Esophagus (tissue), 2 donors: ENCODE results near the gene ARHGEF16. TPM values are rescaled to one million over a fixed set of nuclear protein-coding genes. Genes with fewer than 3 reads are reported as not detected.

Experiments
- H3K27ac ChIP-seq, 2 donors: one replicate each; pipeline ENCODE4 v1.5.1; 2013; ENCODE audit warnings: low read depth in 2 of 2, mild to moderate bottlenecking in 2 of 2, inconsistent platforms in 1 of 2, low read length in 1 of 2, moderate library complexity in 1 of 2
- H3K27me3 ChIP-seq, 2 donors: one replicate each; pipeline ENCODE4 v1.6.1; 2013; ENCODE audit warnings: low read length in 2 of 2, control low read depth in 1 of 2, mild to moderate bottlenecking in 1 of 2; ENCODE audit not compliant: insufficient read depth in 2 of 2, control insufficient read depth in 1 of 2
- H3K36me3 ChIP-seq, 2 donors: one replicate each; pipeline ENCODE4 v1.6.1; 2013; ENCODE audit warnings: low read length in 1 of 2; ENCODE audit not compliant: control insufficient read depth in 2 of 2, insufficient read depth in 2 of 2
- H3K4me1 ChIP-seq, 2 donors: one replicate each; pipeline ENCODE4 v1.6.1; 2013; ENCODE audit warnings: low read length in 1 of 2; ENCODE audit not compliant: control insufficient read depth in 2 of 2, insufficient read depth in 2 of 2
- H3K4me3 ChIP-seq, 2 donors: one replicate each; pipeline ENCODE4 v1.5.1; 2013; ENCODE audit warnings: low read length in 2 of 2, mild to moderate bottlenecking in 2 of 2, low read depth in 1 of 2, moderate library complexity in 1 of 2
- H3K9me3 ChIP-seq, 2 donors: one replicate each; pipeline ENCODE4 v1.6.1; 2013; ENCODE audit warnings: mild to moderate bottlenecking in 2 of 2, low read depth in 1 of 2, low read length in 1 of 2, moderate library complexity in 1 of 2; ENCODE audit not compliant: control insufficient read depth in 2 of 2, insufficient read depth in 1 of 2
- WGBS, 2 donors: extraction: QIAGEN DNeasy Blood & Tissue Kit; methylation state at CpG; one replicate each; pipeline ENCODE4 v1.1.7; 2013; 5-methylcytosine and 5-hydroxymethylcytosine counted together
- polyA plus RNA-seq, 2 donors: library from polyadenylated mRNA; stranded (reverse); fragments of 200-250 nt; gene quantifications; one replicate each; pipeline ENCODE4 v1.2.3, GENCODE V29; 2013
- donor health status: healthy with polysubstance abuse.
- donor health status: Bipolar disorder and iron deficiency.

The ARHGEF16 gene
- polyA plus RNA-seq, 2 donors = 14.2 to 20.6 TPM

GRCh38 chr1:3485016-3485415 lies 30.6 kb downstream of the ARHGEF16 start:
- WGBS, 2 donors = 88 to 92% methylated on average over 14 of the region's 14 CpGs
- Histone ChIP-seq H3K27ac (no peak overlapping the region), H3K4me1 (peaks cover 0 to 19% of the 10 kb centered on the region in 2 donors), H3K4me3 (no peak overlapping the region), H3K36me3 (no peaks in the 10 kb centered on the region), H3K27me3 (no peaks in the 10 kb centered on the region), H3K9me3 (peaks cover 0 to 2% of the 10 kb centered on the region in 2 donors)

DNA sequence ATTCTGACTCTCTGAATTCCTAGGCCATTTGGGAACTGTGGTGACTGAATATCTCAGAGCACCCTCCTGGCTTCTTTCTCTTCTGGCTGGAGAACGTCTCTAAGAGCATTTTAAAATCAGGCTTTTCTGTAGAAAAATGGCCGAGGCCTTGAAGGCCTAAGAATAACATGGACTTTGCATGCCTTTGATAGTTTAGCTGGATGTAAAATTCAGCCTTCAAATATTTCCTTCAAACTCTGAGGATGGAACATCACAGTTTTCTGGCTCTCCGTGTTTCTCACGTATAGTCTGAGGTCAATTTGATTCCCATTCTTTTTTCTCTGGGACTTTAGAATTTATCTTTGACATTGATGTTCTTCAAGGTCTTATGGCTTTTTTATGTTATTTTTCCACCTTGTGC lies 34.0 kb downstream of the ARHGEF16 start:
- peaks cover 0 to 3% of the 10 kb centered on the region in 2 donors for H3K36me3 ChIP-seq
- H3K9me3 ChIP-seq = peaks cover 0 to 5% of the 10 kb centered on the region in 2 donors
- peaks cover 0 to 10% of the 10 kb centered on the region in 2 donors for H3K4me1 ChIP-seq
- no peaks in the 10 kb centered on the region for H3K27me3 ChIP-seq
- 94 to 97% methylated on average over 4 of the region's 4 CpGs for WGBS, 2 donors
- no peak overlapping the region for H3K27ac ChIP-seq
- H3K4me3 ChIP-seq = no peak overlapping the region

GRCh38 chr1:3490046-3490745 lies 35.7 kb downstream of the ARHGEF16 start:
- Histone ChIP-seq H3K9me3 (peaks cover 0 to 5% of the 10 kb centered on the region in 2 donors), H3K27ac (no peak overlapping the region), H3K36me3 (peaks cover 0 to 8% of the 10 kb centered on the region in 2 donors), H3K27me3 (no peaks in the 10 kb centered on the region), H3K4me3 (no peak overlapping the region), H3K4me1 (peaks cover 0 to 14% of the 10 kb centered on the region in 2 donors)
- 90% methylated on average over 23 of the region's 23 CpGs for WGBS, 2 donors

DNA sequence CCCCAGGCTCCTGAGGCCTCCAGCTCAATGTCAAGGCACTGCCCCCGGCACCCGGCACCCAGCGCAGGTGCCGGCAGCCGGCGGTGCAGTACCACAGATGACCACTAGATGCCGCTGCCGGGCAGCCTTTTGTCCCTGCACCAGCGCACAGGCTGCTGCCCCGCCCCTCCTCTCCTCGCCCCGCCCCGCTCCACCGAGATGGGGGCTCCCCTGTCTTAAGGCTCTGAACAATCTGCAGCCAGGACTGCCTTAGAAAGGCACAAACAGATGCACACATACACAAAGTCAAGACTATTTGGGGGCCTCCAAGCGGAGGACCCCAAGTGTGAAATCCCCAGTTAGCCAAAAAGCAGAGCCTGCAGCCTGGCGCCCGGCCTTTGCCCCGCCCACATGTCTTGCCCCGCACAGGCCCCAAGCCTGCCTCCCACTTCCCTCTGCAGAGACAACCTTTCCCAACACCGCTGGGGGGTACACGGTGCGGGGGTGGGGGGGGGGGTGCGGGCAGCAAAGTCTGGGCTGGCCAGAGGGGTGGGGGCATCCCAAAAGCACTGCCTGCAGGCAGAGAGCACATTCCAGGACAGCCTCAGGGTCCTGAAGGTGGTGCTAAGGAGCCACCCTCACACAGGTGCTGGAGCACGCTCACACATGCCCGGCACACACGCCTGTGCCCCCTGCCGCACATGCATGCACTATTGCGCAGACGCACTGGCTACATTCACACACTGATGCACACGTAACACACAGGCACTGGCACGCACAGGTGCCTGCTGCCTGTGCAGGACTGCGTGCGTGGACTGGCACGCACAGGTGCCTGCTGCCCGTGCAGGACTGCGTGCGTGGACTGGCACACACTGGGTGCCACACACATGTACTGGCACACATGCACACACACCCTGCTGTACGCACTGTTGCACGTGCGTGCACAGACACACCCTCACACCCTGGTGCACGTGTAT lies 37.1 kb downstream of the ARHGEF16 start:
- Histone ChIP-seq H3K9me3 (peaks cover 0 to 5% of the 10 kb centered on the region in 2 donors), H3K27ac (no peak overlapping the region), H3K4me1 (peaks cover 0 to 14% of the 10 kb centered on the region in 2 donors), H3K36me3 (peaks cover 0 to 8% of the 10 kb centered on the region in 2 donors), H3K4me3 (no peak overlapping the region), H3K27me3 (no peaks in the 10 kb centered on the region)
- WGBS, 2 donors = 25 to 28% methylated on average over 41 of the region's 41 CpGs

DNA sequence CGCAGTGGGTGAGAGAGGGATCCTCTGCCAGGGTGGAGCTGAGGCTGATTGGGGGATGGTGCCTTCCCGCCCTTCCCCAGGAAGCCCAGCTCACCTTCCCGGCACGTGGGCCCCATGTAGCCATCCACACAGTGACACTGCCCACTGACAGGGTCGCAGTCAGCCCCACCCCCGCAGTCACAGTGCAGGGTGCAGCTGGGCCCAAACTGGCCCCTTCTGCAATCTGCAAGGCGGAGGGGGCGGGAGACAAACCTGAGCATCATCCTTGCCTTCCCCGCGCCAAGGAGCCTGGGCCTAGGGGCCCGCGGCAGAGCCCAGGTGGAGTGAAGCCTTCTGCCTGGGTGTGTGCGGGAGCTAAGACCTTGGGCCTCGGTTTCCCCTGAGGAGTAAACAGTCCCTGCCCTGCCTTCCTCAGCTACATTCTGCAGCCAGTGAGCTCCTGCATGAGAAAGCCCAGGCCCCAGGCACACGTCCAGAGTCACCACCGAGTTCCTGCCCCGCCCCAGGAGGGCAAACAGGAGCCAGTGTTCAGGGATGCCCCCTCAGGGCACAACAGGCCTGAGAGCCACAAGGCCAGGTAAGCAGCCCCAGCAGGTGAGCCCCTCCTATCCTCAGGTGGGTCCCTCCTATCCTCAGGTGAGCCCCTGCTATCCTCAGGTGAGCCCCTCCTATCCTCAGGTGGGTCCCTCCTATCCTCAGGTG lies 38.2 kb downstream of the ARHGEF16 start:
- H3K9me3 ChIP-seq = peaks cover 0 to 5% of the 10 kb centered on the region in 2 donors
- H3K27ac ChIP-seq = no peak overlapping the region
- H3K27me3 ChIP-seq = no peaks in the 10 kb centered on the region
- WGBS, 2 donors = 78 to 85% methylated on average over 17 of the region's 17 CpGs
- H3K4me3 ChIP-seq = no peak overlapping the region
- H3K4me1 ChIP-seq = peaks cover 0 to 14% of the 10 kb centered on the region in 2 donors
- peaks cover 0 to 9% of the 10 kb centered on the region in 2 donors for H3K36me3 ChIP-seq

DNA sequence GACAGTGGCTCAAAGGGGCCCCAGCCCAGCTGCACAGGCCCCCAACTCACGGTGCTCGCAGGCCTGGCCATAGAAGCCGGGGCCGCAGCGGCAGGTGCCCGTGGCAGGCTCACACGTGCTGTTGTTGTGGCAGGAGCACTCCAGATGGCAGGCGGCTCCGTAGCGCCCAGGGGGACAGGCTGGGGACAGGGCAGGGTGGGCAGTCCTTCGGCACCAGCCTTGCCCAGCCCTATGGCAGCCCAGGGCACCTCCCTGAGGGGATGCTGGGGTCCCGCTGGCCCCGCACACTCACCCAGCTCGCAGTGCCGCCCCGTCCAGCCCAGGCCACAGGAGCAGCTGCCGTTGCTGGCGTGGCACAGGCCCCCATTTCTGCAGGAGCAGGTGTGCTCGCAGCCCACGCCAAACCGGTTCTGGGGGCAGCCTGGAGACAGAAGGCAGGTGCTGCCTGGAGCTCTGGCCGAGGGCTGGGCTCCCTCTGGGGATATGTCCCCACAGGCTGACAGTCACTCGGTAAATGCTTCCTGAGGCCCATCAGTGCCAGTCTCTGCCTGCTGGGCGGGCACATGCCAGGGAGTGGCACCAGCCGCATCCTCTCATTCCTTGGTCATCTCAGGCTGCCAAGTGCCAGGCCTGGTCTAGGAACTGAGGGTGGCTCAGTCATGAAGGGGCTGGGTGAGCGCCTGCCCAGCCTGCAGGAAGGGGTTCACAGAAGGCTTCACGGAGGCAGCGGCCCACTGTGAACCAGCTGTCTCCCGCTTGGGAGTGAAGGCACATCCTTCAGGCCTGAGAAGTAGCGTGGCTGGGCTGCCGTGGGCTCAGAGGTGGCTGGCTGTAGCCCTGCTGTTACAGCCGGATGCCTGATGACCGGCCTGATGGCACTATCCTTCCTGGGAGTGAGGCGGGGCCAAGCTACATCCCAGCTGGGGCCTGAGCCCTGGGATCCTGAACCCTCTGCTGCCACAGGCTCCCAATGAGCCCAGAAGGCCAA lies 40.1 kb downstream of the ARHGEF16 start:
- WGBS, 2 donors = 76 to 79% methylated on average over 34 of the region's 34 CpGs
- Histone ChIP-seq H3K36me3 (peaks cover 0 to 12% of the 10 kb centered on the region in 2 donors), H3K9me3 (peaks cover 0 to 3% of the 10 kb centered on the region in 2 donors)

GRCh38 chr1:3495776-3496745 lies 41.6 kb downstream of the ARHGEF16 start:
- Histone ChIP-seq H3K4me1 (peaks cover 0 to 14% of the 10 kb centered on the region in 2 donors), H3K4me3 (no peak overlapping the region), H3K27ac (no peak overlapping the region), H3K27me3 (no peaks in the 10 kb centered on the region), H3K36me3 (peaks cover 0 to 12% of the 10 kb centered on the region in 2 donors), H3K9me3 (peaks cover 0 to 3% of the 10 kb centered on the region in 2 donors)
- 76 to 79% methylated on average over 36 of the region's 36 CpGs for WGBS, 2 donors

More for the DNA sequence above, 40.1 kb downstream of the ARHGEF16 start:
- H3K27ac ChIP-seq = no peak overlapping the region
- no peak overlapping the region for H3K4me3 ChIP-seq
- no peaks in the 10 kb centered on the region for H3K27me3 ChIP-seq
- peaks cover 0 to 14% of the 10 kb centered on the region in 2 donors for H3K4me1 ChIP-seq

GRCh38 chr1:3496916-3497315 lies 42.5 kb downstream of the ARHGEF16 start:
- no peaks in the 10 kb centered on the region for H3K27me3 ChIP-seq
- no peak overlapping the region for H3K4me3 ChIP-seq
- H3K27ac ChIP-seq = no peak overlapping the region
- peaks cover 0 to 3% of the 10 kb centered on the region in 2 donors for H3K9me3 ChIP-seq
- WGBS, 2 donors = 92% methylated on average over 20 of the region's 20 CpGs
- peaks cover 0 to 11% of the 10 kb centered on the region in 2 donors for H3K4me1 ChIP-seq
- H3K36me3 ChIP-seq = peaks cover 0 to 10% of the 10 kb centered on the region in 2 donors
